ENCODE measurements around the gene INTS6L.

- no peak for TF ChIP-seq CTCF (IDR thresholded peaks at IDR 0.05; ENCODE audit: insufficient read depth, low read length, poor library complexity, severe bottlenecking)
- TF ChIP-seq EZH2phosphoT487 (conservative IDR thresholded peaks at IDR 0.05; ENCODE audit: low read length) = no peak
Observed at GRCh38 chrX:135585153-135585552, 64.7 kb downstream of the INTS6L start.
